H1 (cell line): Measurements from ENCODE around the gene DNAAF5. TPM values are rescaled to one million over a fixed set of nuclear protein-coding genes. Genes with fewer than 3 reads are reported as not detected.

ENCODE experiments used
- CTCF ChIA-PET: fragments of 300-600 bp; sonication (Branson Sonifier 250); formaldehyde crosslinking; loops from one replicate; lab custom pipeline; 2021; ENCODE audit not compliant: partially characterized antibody; lab: Charles Lee
- POLR2A ChIA-PET: fragments of 300-600 bp; sonication (Branson Sonifier 250); formaldehyde crosslinking; loops from one replicate; lab custom pipeline; 2021; ENCODE audit warnings: inconsistent platforms; ENCODE audit not compliant: partially characterized antibody; lab: Charles Lee
- DNase-seq, 2 experiments: peaks; one replicate each; pipeline versions ENCODE4 v3.0.0 to v3.0.0-alpha.2; 2010 to 2022; ENCODE audit warnings: low spot score in 2 of 2, low read depth in 1 of 2, mixed read lengths in 1 of 2
- FAIRE-seq: peaks from 2 replicates; lab custom pipeline; 2011; peaks lifted over from hg19 to GRCh38; lab: Jason Lieb, UNC
- H2AFZ ChIP-seq: 2 replicates; pipeline ENCODE4 v1.8.1; 2012; ENCODE audit warnings: low read length, inconsistent platforms
- H2AK5ac ChIP-seq: 2 replicates; pipeline ENCODE4 v1.6.1; 2013; ENCODE audit warnings: low read depth, low read length
- H2BK120ac ChIP-seq: replicated peaks from 2 replicates; pipeline ENCODE3; 2013; ENCODE audit warnings: low read depth, low read length, inconsistent platforms
- H2BK12ac ChIP-seq: 2 replicates; pipeline ENCODE4 v1.6.1; 2013; ENCODE audit warnings: low read depth, low read length
- H2BK15ac ChIP-seq: 2 replicates; pipeline ENCODE4 v1.6.1; 2013; ENCODE audit warnings: low read length
- H2BK20ac ChIP-seq: 2 replicates; pipeline ENCODE4 v1.6.1; 2013; ENCODE audit warnings: low read length
- H2BK5ac ChIP-seq: 2 replicates; pipeline ENCODE4 v1.6.1; 2013; ENCODE audit warnings: low read depth, low read length
- H3K14ac ChIP-seq: 2 replicates; pipeline ENCODE4 v1.6.1; 2013; ENCODE audit warnings: inconsistent platforms; ENCODE audit not compliant: insufficient read length
- H3K18ac ChIP-seq: 2 replicates; pipeline ENCODE4 v1.6.1; 2013; ENCODE audit warnings: low read length; ENCODE audit errors: extremely low read depth
- H3K23ac ChIP-seq: 2 replicates; pipeline ENCODE4 v1.6.1; 2013; ENCODE audit warnings: inconsistent platforms; ENCODE audit not compliant: insufficient read length
- H3K23me2 ChIP-seq: 2 replicates; pipeline ENCODE4 v1.6.1; 2013; ENCODE audit warnings: low read depth, low read length
- H3K27ac ChIP-seq: 2 replicates; pipeline ENCODE4 v1.6.1; 2011; ENCODE audit warnings: low read depth, low read length, inconsistent platforms
- H3K27me3 ChIP-seq, 4 experiments: replicated peaks in 1 of 4; 1 replicate in 1 of 4; 2 replicates in 3 of 4; pipeline versions ENCODE4 v1.6.1 to v1.8.1; 2011 to 2013; ENCODE audit warnings: low read length in 3 of 4, mild to moderate bottlenecking in 3 of 4, inconsistent platforms in 2 of 4, mixed read lengths in 2 of 4, moderate library complexity in 1 of 4; ENCODE audit not compliant: control insufficient read depth in 3 of 4, insufficient read depth in 3 of 4; ENCODE audit errors: extremely low read depth in 1 of 4
- H3K36me3 ChIP-seq, 4 experiments: 2 replicates each; pipeline versions ENCODE4 v1.6.1 to v1.8.1; 2011 to 2013; ENCODE audit warnings: mild to moderate bottlenecking in 4 of 4, low read length in 3 of 4, moderate library complexity in 2 of 4, control low read depth in 1 of 4, inconsistent platforms in 1 of 4; ENCODE audit not compliant: insufficient read depth in 4 of 4, control insufficient read depth in 2 of 4
- H3K4ac ChIP-seq: replicated peaks from 2 replicates; pipeline ENCODE3; 2013; ENCODE audit warnings: low read length, low read depth, mixed read lengths, inconsistent platforms; ENCODE audit not compliant: insufficient read length
- H3K4me1 ChIP-seq, 4 experiments: replicated peaks in 1 of 4; 1 replicate in 1 of 4; 2 replicates in 3 of 4; pipeline versions ENCODE4 v1.6.1 to v1.8.1; 2011 to 2013; ENCODE audit warnings: low read length in 3 of 4, inconsistent platforms in 2 of 4, mixed read lengths in 1 of 4; ENCODE audit not compliant: insufficient read depth in 4 of 4, control insufficient read depth in 3 of 4
- H3K4me2 ChIP-seq, 2 experiments: 2 replicates each; pipeline versions ENCODE4 v1.6.1 to v1.8.1; 2011 to 2013; ENCODE audit warnings: low read depth in 2 of 2, low read length in 2 of 2, control low read depth in 1 of 2, inconsistent platforms in 1 of 2, mild to moderate bottlenecking in 1 of 2; ENCODE audit not compliant: insufficient read depth in 1 of 2
- H3K4me3 ChIP-seq, 4 experiments: fragments of 200-600, 300-600 bp in 1 of 4; sonication (generic), shearing (Covaris generic), sonication (Bioruptor Twin) in 1 of 4; 2 replicates each; pipeline versions ENCODE4 v1.5.1 to v1.8.1; 2011 to 2016; ENCODE audit warnings: low read length in 4 of 4, low read depth in 3 of 4, control low read depth in 2 of 4, inconsistent platforms in 2 of 4, mild to moderate bottlenecking in 2 of 4, mixed read lengths in 1 of 4, moderate library complexity in 1 of 4; ENCODE audit not compliant: insufficient read depth in 2 of 4; ENCODE audit errors: extremely low read depth in 1 of 4
- H3K56ac ChIP-seq: replicated peaks from 2 replicates; pipeline ENCODE3; 2013; ENCODE audit warnings: low read depth, mild to moderate bottlenecking, mixed read lengths, low read length, inconsistent platforms; ENCODE audit not compliant: insufficient read length
- H3K79me1 ChIP-seq: 2 replicates; pipeline ENCODE4 v1.6.1; 2013; ENCODE audit warnings: low read depth, low read length, control low read depth
- H3K79me2 ChIP-seq, 2 experiments: 2 replicates each; pipeline versions ENCODE4 v1.6.1 to v1.8.1; 2012 to 2013; ENCODE audit warnings: low read length in 2 of 2, mild to moderate bottlenecking in 2 of 2, inconsistent platforms in 1 of 2; ENCODE audit not compliant: insufficient read depth in 2 of 2, control insufficient read depth in 1 of 2
- H3K9ac ChIP-seq, 4 experiments: replicated peaks in 1 of 4; 1 replicate in 1 of 4; 2 replicates in 3 of 4; pipeline versions ENCODE4 v1.6.1 to v1.8.1; 2011 to 2013; ENCODE audit warnings: low read depth in 3 of 4, low read length in 3 of 4, control low read depth in 2 of 4, mild to moderate bottlenecking in 2 of 4, moderate library complexity in 2 of 4, inconsistent platforms in 1 of 4; ENCODE audit errors: extremely low read depth in 1 of 4
- H3K9me3 ChIP-seq, 2 experiments: 2 replicates each; pipeline versions ENCODE4 v1.6.1 to v1.8.1; 2012 to 2013; ENCODE audit warnings: mild to moderate bottlenecking in 2 of 2, moderate library complexity in 2 of 2, control low read depth in 1 of 2, inconsistent platforms in 1 of 2, low read depth in 1 of 2, low read length in 1 of 2, mixed read lengths in 1 of 2; ENCODE audit not compliant: insufficient read depth in 2 of 2
- H4K20me1 ChIP-seq, 2 experiments: replicated peaks in 1 of 2; 2 replicates each; pipeline versions ENCODE3 to v1.8.1; 2011 to 2013; ENCODE audit warnings: inconsistent platforms in 2 of 2, low read length in 2 of 2, mild to moderate bottlenecking in 1 of 2; ENCODE audit not compliant: insufficient read depth in 2 of 2, control insufficient read depth in 1 of 2
- H4K5ac ChIP-seq: 2 replicates; pipeline ENCODE4 v1.6.1; 2013; ENCODE audit warnings: low read length, low read depth, mixed read lengths, inconsistent platforms; ENCODE audit not compliant: insufficient read length
- H4K8ac ChIP-seq: 2 replicates; pipeline ENCODE4 v1.8.0; 2013; ENCODE audit warnings: mild to moderate bottlenecking, moderate library complexity, low read length, inconsistent platforms; ENCODE audit not compliant: insufficient read depth; ENCODE audit errors: extremely low read depth
- H4K91ac ChIP-seq: replicated peaks from 2 replicates; pipeline ENCODE3; 2013; ENCODE audit warnings: low read length, mixed read lengths, inconsistent platforms; ENCODE audit not compliant: insufficient read length
- CTCF ChIP-seq, 3 experiments: IDR thresholded peaks; 1 replicate in 2 of 3; 2 replicates in 1 of 3; pipeline versions ENCODE4 v1.5.1 to v1.6.1; 2011; ENCODE audit warnings: low read length in 3 of 3, mild to moderate bottlenecking in 3 of 3, inconsistent platforms in 2 of 3, low read depth in 1 of 3, moderate library complexity in 1 of 3; ENCODE audit not compliant: insufficient read depth in 1 of 3; ENCODE audit errors: control extremely low read depth in 1 of 3
- KDM5A ChIP-seq: fragments of 200-600 bp; IDR thresholded peaks from 2 replicates; pipeline ENCODE4 v1.7.1; 2012; ENCODE audit warnings: mild to moderate bottlenecking, low read length, inconsistent platforms, mixed read lengths
- MAFK ChIP-seq: IDR thresholded peaks from 2 replicates; pipeline ENCODE4 v1.6.1; 2012; ENCODE audit warnings: low read depth, mild to moderate bottlenecking, improper control_type of control experiment, low read length
- POLR2AphosphoS5 ChIP-seq: IDR thresholded peaks from 2 replicates; pipeline ENCODE4 v1.6.1; 2011; ENCODE audit warnings: low read depth, low read length
- RNF2 ChIP-seq: fragments of 200-900, 300-1000 bp; sonication (generic); IDR thresholded peaks from 2 replicates; pipeline ENCODE4 v1.7.1; 2016; ENCODE audit warnings: borderline replicate concordance, low read depth, mild to moderate bottlenecking, antibody characterized with exemption, low read length; ENCODE audit not compliant: poor library complexity, severe bottlenecking; ENCODE audit errors: missing control alignments
- SIN3A ChIP-seq, 2 experiments: IDR thresholded peaks in 1 of 2; conservative IDR thresholded peaks in 1 of 2; 2 replicates each; pipeline ENCODE4 v1.6.1; 2011 to 2012; ENCODE audit warnings: low read length in 2 of 2, improper control_type of control experiment in 1 of 2, low read depth in 1 of 2, mild to moderate bottlenecking in 1 of 2
- SIRT6 ChIP-seq: IDR thresholded peaks from one replicate; pipeline ENCODE4 v1.7.1; 2012; ENCODE audit warnings: low read length, inconsistent platforms
- TAF7 ChIP-seq: optimal IDR thresholded peaks from 2 replicates; pipeline ENCODE3; 2011; ENCODE audit warnings: low read depth, mild to moderate bottlenecking, inconsistent platforms, low read length, moderate library complexity, borderline replicate concordance
- USF2 ChIP-seq: IDR thresholded peaks from 2 replicates; pipeline ENCODE4 v1.6.1; 2011; ENCODE audit warnings: low read length, improper control_type of control experiment
- WGBS, 2 experiments: shearing (Covaris generic) in 1 of 2; methylation state at CpG; one replicate each; pipeline versions ENCODE4 v1.1.6 to v1.1.7; 2013 to 2015; ENCODE audit warnings: low lambda C conversion rate in 2 of 2, mixed read lengths in 2 of 2, inconsistent platforms in 1 of 2, low coverage in 1 of 2, missing lambda C conversion rate in 1 of 2; ENCODE audit not compliant: insufficient replicate concordance in 2 of 2, insufficient coverage in 1 of 2, insufficient read length in 1 of 2; ENCODE audit errors: extremely low coverage in 1 of 2, missing lambda C conversion rate in 1 of 2; 5-methylcytosine and 5-hydroxymethylcytosine counted together
- polyA plus RNA-seq, 7 experiments: library from polyadenylated mRNA; depleted of rRNA in 3 of 7; stranded (reverse) in 5 of 7; unstranded in 2 of 7; fragments of >200 nt in 5 of 7; fragments of 200-250 nt in 2 of 7; gene quantifications; 1 replicate in 5 of 7; 2 replicates in 1 of 7; 4 replicates in 1 of 7; pipeline versions ENCODE4 v1.2.1 to v1.2.3, GENCODE V29; 2011 to 2013; ENCODE audit warnings: missing spikeins in 2 of 7, mixed read lengths in 2 of 7
- total RNA-seq: library from RNA; stranded (reverse); fragmentation: NEBNext Ultra II Directional; extraction: Animal tissue kit (Norgen Biotek cat#: 25700); gene quantifications from 2 replicates; pipeline ENCODE4 v1.2.1, GENCODE V29; 2021

Gene DNAAF5
- total and polyA plus RNA-seq, 2 of the 8 experiments (the other 6 are each of a cell fraction or from before 2014, with no cell fraction given) = 55.1 to 95.9 TPM

GRCh38 chr7:706721-707120 lies 19.8 kb upstream of the DNAAF5 start:
- no peak overlapping the region for H3K18ac ChIP-seq
- H3K14ac ChIP-seq = no peak overlapping the region
- no peak overlapping the region for H2BK15ac ChIP-seq
- H2BK12ac ChIP-seq = no peak overlapping the region
- peaks cover 0 to 3% (median 1%) of the 10 kb centered on the region in 4 experiments; a peak in 3 of 8 replicates for H3K36me3 ChIP-seq
- no peak overlapping the region for H3K27ac ChIP-seq
- no peaks in the 10 kb centered on the region for H4K20me1 ChIP-seq
- H4K8ac ChIP-seq = no peak overlapping the region
- no peak overlapping the region for H3K56ac ChIP-seq
- H3K79me1 ChIP-seq = peaks cover 3% of the 10 kb centered on the region
- no peak overlapping the region for H2AFZ ChIP-seq
- no peaks in the 10 kb centered on the region; a peak in 1 of 7 replicates for H3K4me1 ChIP-seq
- WGBS, 2 experiments = 74% methylated on average over 7 of the region's 7 CpGs; no CpG with 5 or more reads in 1 of the 2 experiments
- CTCF ChIA-PET = no interaction called here
- H2BK20ac ChIP-seq = no peak overlapping the region
- no peak overlapping the region for H3K4ac ChIP-seq
- H4K91ac ChIP-seq = no peak overlapping the region
- H3K4me3 ChIP-seq = no peak overlapping the region
- peaks cover 0 to 31% of the 10 kb centered on the region in 2 experiments; a peak in 2 of 4 replicates for H3K79me2 ChIP-seq
- DNase-seq (no peak), FAIRE-seq (no peak)
- H3K4me2 ChIP-seq = no peak overlapping the region
- H3K23ac ChIP-seq = no peak overlapping the region
- POLR2A ChIA-PET = interaction anchor here (1.2 kb wide), 1 partner anchor 19 kb away, joined by 3 read pairs; the partner anchor contains the start of gene DNAAF5
- no peak overlapping the region for H2AK5ac ChIP-seq
- H3K27me3 ChIP-seq = no peaks in the 10 kb centered on the region
- H3K9ac ChIP-seq = no peak overlapping the region
- no peak overlapping the region for H4K5ac ChIP-seq
- peaks cover 0 to 4% of the 10 kb centered on the region in 2 experiments; a peak in 1 of 4 replicates for H3K9me3 ChIP-seq
- H3K23me2 ChIP-seq = no peaks in the 10 kb centered on the region
- H2BK120ac ChIP-seq = no peak overlapping the region
- H2BK5ac ChIP-seq = no peak overlapping the region
- TF ChIP-seq POLR2AphosphoS5 = no peak
- TF ChIP-seq TAF7 = no peak
- no peak for TF ChIP-seq USF2
- TF ChIP-seq CTCF (IDR thresholded peaks at IDR 0.05; ENCODE audit: control extremely low read depth in 1 of 3, insufficient read depth in 1 of 3, low read depth in 1 of 3, low read length in 3 of 3) = no peak
- no peak for TF ChIP-seq SIN3A (conservative IDR thresholded peaks at IDR 0.05 in 1 of 2, IDR thresholded peaks at IDR 0.05 in 1 of 2; ENCODE audit: low read depth in 1 of 2, low read length in 2 of 2)
- no peak for TF ChIP-seq SIRT6
- TF ChIP-seq KDM5A = no peak
- no peak for TF ChIP-seq MAFK
- no peak for TF ChIP-seq RNF2
